GM03348 (cell line): ENCODE data around the gene FNDC3B.
A peak's percentile ranks its signal among the peaks of the same experiment; 100 is the strongest.

Source experiments
- DNase-seq: peaks from one replicate; pipeline ENCODE4 v3.0.0; 2012; ENCODE audit warnings: low spot score

The FNDC3B gene

DNA sequence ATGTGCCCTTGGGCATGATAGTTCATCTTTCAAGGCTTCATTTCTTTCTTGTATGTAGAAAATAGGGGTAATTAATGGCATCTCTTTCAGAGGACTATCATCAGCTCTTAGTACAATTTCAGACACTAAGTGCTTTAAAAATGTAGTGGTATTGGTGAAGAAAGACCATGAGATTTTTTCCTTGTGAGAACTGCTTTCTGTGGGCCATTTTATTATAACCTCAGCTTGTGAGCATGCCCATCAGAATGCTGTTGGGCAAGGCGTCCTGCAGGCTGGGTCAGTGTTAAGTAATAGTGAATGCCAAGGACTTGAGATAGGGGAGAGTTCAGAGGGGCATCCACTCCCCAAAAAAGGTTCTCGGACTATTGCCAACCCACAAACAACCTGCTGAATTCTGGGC, 221.0 kb downstream of the FNDC3B start:
- DNase-seq: peak; percentile 56

DNA sequence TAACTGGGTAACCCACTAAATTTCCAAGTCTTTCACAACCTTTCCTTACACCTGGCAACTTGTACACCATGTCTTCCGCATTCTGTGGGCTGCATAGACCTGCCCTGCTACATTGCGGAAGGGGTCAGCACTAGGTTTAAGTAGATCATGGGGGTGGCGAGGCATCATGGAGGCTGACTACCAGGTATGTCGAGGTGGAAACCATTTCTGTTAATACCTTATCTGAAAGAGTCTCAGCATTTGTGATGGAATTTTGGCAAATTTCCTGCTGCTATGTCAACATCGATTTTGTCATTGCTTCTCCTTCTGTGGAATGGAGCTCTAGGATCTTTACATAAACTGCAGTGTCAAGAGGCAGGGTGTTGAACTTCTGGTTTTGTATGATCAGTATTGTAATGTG, 221.7 kb downstream of the FNDC3B start:
- no peak for DNase-seq

DNA sequence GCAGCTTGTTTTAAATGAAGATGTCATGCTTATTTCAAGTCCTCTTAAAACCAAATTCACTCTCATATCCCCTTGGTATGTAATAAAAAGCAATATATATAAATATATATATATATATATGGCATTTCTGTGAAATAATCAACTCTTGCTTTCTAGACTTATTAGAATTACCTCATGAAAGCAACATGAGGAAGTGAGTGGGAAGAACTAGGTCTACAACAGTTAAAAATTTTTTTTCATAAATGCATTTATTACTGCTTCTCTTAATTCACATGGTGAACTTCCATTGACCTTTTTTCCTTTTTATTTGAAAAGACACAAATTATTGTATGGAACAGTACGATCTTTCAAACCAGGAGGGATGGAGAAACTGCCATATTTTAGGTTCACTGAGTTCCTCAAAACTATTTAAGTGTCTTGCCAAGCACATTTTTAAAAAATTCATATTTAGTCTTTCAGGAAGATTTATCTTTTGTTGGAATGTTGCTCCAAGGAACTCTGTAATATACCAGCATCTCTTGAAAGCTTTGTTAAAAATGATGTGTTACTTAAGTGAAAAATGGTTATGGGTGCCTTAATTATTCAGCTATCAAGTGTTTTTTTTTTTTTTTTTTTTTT, 223.7 kb downstream of the FNDC3B start:
- DNase-seq: no peak

DNA sequence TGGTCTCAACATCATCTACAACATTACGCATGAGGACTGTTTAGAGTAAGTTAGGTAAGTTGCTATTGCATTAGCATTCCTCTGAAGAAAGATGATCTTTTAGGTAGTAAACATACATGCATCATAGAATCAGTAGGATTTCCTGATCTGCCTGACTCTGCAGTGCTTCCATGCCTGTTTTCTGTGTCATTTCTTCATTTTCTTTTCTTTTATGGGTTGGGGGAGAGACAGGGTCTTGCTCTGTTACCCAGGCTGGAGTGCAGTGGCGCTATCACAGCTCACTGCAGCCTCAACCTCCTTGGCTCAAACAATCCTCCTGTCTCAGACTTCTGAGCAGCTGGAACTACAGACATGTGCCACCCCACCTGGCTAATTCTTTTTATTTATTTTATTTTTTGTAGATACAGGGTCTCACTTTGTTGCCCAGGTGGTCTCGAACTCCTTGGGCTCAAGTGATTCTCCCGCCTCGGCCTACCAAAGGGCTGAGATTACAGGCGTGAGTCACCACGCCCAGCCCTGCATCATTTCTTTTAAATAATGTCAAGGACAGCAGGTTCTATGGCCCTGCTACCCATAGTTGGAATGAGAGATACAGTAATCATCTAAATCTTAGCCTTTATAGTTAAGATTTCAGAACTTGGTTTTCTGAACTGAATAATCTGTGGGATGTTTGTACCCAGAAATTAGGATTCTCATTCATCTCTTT, 224.6 kb downstream of the FNDC3B start:
- DNase-seq: no peak

DNA sequence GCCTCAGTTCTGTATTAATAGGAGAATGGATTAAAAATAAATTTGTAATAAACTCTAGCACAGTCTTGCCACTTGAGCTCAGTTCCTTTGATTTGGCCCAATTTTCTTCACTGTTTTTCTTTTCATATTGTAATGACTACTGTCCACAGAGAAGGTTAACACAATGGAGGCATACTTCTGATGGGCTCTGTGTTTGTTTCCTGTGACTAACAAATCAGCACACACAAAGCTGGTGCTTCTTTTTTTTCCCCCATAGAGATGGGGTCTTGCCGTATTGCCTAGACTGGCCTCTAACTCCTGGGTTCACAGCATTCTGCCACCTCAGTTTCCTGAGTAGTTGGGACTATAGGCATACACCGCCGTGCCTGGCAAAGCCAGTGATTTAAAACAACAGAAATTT, 226.7 kb downstream of the FNDC3B start:
- no peak for DNase-seq

DNA sequence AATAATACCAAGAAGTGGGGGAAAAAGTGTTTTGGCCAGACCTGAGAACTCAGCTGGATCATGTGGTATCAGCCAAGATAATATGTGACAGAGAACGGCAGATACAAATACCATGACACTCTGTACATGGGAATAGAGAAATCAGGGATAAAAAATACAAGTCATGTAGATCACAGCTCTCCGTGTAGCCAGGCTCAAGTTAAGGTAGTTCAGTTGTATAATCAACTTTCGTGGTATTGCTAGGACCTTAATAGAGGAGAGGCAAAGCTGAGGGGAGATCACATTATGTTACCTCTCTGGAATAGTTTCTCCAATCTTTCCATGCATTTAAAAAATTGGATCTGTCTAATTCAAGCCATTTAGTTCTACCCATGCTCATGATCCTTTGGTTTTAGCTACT, 229.0 kb downstream of the FNDC3B start:
- DNase-seq: no peak

DNA sequence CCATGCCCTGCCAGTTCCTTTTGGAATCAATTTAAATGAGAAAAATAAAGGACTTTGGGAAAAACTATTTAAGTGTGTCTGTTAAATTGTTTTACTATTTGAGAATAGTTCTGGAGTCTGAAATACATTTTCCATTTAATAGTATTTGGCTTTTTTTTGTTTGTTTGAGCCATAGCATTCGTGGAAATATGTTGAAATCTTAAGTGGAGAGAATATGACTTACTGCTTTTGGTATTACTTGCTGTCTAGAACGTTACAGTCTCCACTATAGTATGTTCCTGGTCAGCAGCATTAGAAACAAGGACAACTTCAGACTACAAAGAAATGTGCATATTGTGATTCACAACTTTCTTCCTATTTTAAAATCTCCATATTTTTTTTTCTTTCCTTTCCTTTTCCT, 229.5 kb downstream of the FNDC3B start:
- DNase-seq: peak; percentile 39

DNA sequence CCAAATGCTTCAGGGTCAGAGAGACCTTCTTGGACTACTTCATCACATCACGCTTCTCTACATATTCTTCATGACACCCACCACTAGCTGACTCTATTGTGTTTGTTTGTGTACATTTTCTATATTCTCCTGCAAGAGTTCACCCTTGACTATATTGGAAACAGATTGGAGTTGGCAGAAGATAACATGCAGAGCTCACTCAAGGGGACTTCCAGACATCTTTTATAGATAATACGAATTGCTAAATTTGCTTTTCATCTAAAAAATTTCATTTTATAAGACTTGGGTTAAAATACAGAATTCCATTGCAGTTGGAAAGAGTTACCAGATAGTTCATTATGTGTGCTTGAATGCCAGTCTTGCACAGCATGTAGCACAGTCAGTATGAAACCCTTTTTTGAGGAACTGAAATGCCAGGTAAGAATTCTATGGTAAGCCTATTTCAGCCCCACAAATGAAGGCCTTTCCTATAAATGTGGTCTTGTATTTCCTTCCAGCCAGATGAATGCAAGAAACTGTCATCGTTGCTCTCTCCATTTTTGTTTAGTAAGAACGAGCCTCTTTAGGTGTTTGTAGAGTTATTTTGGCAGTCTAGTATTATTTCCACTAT, 231.3 kb downstream of the FNDC3B start:
- no peak for DNase-seq

DNA sequence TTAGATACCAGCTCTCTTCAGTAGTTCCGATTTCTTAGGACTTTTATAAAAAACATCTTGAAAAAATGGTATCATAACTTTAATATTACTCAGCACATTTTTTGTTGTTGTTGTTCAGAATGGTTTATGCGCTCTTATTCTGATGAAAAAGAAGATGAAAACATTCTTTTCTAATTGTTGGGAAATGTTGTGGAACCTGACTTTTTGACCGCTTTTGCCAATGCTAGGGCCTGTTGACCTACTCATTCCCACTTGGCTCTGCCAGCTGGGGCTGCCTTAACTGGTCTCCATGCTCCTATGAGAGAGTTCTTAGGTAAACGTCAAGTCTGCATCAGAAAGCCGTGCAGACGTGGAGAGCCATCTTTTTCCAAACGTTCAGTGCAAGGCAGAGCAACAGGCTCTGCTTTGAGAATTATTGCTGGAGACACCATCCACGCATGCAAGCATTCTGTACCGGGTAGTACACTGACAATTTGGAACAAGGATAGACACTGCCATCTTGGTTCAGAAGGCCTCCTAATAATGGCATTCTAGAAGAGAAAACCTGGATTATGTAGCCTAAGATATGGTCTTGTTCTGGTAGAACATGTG, 232.1 kb downstream of the FNDC3B start:
- DNase-seq: peak; percentile 27

DNA sequence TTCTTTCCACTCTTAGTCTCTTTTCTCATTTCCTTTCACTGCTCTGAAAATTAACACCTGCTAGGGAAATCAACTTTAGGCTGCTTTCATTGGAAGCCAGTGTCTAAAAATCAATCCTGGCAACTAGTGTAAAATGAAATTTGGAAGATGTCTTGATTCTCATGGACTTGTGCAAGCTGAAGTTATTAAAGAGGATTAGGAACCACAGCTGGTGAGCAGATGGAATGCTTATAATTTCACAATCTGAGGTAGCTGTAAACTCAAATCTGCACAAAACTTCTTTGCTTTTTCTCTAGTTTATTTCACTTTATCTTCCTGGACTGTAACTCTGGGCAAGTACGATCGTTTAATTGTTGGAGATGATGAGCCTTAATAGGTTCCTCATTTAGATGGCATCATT, 233.3 kb downstream of the FNDC3B start:
- DNase-seq: peak; percentile 52

DNA sequence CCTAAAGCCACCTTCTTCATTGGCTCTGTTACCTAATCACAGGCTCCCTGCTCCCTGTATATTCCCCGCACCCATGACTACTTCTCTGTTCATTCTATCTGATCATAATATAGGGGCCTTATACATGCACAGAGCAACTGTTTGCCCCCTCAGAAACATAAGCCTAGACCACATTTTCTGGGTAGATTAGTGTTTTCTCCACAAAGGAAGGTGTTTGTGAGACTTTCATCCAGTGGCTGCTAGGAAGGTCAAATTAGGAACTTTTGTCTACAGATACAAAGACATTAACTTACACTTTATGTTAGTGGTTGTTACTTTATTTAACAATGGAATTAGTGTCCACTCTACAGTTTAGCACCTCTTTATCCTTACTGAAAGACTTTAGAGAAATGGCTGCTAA, 234.0 kb downstream of the FNDC3B start:
- DNase-seq: no peak

DNA sequence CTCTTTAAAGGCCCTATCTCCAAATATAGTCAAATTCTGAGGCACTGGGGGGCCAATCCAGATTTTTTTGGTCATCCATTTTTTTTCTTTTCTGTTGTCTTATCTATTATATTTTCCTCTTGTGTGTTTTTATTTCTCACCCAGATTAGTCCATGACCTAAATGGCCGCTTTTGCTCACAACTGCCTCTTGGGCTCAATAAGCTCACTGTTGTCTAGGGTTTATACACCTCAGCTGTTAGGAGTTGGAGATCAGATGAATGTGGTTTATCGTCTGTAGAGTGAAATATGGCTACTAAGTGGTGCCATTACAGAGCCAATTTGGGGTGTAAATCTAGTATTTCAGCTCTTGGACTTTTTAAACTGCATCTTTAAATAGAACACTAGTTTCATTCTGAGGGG, 235.5 kb downstream of the FNDC3B start:
- DNase-seq: no peak

DNA sequence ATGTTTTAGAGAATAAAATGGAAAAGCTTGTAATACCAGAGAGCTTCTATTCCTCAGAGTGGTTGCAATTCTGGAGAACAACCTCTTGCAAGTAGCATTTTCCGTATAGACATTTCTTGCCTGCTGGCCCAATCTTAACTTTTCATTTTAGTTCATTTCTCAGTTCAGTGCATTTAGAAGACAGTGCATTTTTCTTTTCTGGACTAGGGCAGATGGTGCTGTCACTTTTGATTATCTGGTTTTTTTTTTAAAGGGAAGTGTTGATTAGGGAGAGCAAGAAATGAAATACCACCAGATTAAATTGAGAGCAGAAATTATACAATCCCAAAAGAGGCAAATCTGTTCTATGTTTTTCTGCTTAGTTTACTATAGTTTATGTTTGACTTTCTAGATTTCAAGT, 236.2 kb downstream of the FNDC3B start:
- DNase-seq: no peak

DNA sequence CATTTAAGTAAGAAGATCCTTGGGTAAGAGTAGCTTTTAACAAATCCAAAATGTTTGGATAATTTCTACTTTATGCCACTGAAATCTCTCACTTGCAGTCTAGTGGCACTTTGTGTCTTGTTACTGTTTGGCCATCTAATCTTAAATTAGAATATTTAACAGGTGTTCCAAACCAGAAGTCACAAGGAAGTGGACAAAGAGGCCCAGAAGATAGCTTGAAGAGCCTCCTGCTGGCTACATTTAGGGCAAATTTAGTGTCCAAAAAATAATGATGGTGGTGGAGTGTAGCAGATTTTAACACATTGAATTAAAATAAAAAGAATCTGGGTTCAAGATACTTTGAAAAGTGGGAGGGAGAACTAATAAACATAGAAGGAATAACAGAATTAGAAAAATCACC, 236.7 kb downstream of the FNDC3B start:
- no peak for DNase-seq

DNA sequence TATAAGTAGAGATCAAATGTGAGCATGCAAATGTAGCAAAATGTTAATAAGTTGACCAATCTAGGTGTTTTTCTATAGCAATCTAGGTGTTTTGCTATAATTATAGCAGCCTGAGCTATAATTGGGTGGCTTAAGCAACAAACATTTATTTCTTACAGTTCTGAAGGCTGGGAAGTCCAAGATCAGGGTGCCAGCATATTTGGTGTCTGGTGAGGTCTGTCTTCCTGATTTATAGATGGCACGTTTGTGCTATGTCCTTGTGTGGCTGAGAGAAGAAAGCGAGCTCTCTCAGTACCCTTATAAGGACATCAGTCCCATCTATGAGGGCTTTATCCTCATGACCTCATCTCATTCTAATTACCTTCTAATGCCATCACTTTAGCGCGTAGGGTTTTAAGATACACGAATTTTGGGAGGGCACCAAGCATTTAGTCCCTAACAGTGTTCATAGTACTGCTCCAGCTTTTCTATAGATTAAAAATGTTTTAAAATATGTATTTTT, 237.8 kb downstream of the FNDC3B start:
- DNase-seq: no peak

DNA sequence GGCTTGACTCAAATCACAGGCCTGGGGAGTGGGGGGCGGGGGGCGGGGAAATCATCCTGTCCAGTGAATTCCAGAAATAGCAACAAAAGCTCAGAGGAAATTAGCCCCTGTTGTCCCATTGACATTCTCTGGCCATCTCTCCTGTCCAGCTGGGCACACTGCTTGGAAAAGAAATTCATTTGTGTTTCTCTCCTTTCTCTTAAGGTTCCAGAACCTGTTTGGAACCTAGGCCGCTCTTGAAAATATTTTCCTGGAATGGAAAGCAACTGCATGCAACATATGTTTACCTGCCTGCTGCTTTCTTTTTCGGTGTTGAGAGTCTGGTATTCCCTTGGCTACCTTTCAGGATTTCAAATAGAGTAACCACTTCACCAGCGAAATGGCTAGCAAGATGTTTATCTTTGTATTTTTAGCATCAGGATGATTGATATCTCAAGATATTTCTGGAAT, 239.8 kb downstream of the FNDC3B start:
- DNase-seq: no peak

DNA sequence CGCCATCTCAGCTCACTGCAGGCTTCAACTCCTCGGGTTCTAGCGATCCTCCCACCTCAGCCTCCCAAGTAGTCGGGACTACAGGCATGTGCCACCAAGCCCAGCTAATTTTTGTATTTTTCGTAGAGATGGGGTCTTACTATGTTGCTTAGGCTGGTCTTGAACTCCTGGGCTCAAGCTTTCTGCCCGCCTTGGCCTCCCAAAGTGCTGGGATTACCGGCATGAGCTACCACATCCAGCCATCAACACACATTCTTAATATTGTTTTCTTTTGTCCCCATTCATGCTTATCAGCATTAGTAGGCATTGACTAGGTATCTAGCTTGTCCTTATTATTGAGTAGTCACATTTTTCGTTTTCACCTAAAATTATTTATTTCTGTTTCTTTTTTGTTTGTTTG, 240.6 kb downstream of the FNDC3B start:
- DNase-seq: no peak

DNA sequence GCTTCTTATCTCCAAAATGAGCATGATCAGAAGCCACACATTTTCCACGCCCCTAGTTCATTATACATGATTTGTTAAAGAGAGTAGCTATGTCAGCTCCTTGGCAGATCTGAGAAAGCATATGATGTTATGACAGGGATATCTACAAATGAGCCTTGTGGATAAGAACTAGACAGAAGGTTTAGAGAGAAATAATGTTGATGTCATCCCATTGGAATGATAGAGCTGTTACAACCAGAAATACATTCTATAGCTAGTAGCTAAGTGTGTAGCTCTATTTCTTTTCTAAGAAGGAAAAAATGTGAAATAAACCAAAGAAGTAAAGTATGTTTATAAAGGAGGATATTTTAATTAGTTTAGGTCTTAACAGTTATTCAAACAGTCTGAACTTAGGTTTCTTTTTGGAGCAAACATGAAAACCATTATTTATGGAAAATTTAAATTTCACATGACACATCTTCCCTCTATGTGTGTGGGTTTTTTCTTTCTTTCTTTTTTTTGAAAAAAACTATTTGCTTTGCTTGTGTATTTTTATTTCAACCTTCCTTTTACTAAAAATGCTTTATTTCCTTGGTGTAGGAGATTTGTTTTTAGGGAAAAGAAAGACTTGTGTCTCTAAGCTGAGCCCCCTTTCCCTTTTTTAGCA, 241.2 kb downstream of the FNDC3B start:
- peak; percentile 62 for DNase-seq

DNA sequence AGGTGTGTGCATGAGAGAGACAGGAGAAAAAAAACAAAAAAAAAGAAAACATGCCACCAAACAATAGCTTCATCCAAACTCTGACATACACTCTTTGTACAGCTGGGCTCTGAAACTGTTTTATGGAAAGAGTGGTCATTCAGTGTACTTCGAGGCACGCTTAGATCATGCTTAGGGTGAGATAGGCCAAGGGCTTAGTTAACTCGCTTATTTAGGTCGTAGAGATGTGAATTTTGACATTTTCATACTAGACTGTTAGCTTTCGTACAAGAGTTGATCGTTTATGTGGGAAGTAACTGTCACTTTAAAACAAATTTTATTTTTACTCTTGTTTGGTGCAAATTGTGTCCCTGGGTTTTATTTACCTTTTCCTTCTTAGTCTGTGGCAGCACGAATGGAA, 242.5 kb downstream of the FNDC3B start:
- no peak for DNase-seq

DNA sequence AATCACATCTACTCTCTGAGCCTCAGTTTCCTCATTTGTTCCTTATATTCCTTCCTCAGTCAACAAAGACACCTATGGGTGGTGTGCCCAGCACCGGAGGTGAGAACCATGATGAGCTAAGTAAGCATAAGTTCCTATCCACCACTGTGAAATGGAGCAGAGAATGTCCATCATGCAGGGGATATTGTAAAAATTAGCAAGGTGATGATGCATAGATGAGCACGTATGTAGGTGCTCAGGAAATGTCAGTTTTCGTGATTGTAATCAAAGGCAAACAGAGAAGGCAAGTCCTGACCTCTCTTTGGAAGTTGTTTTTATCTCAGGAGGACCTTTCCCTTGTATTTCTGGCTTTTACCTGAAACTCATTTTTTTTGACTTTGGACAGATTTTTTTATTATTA, 243.5 kb downstream of the FNDC3B start:
- no peak for DNase-seq

DNA sequence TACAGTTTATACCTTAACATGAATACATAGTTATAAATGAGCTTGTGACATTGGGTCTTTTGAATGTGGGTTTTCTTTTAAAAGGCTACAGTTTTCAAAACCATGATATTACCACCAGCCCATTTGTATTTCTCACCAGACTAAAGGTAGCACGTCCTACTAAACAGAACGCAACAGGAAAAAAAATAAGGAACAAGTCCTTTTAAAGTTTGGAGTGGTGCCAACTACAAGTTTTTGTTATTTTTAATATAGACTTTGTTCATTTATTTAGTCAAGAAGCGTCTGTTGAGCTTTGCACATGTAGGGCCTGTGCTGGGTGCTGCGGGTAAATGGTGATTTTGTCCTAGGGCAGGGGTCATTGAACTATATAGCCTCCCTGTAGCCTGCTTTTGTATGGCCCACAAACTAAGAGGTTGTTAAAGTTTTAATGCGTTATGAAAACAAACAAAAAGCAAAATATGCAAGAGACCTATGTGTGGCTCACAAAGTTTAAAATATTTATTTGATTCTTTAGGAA, 244.5 kb downstream of the FNDC3B start:
- DNase-seq: no peak

DNA sequence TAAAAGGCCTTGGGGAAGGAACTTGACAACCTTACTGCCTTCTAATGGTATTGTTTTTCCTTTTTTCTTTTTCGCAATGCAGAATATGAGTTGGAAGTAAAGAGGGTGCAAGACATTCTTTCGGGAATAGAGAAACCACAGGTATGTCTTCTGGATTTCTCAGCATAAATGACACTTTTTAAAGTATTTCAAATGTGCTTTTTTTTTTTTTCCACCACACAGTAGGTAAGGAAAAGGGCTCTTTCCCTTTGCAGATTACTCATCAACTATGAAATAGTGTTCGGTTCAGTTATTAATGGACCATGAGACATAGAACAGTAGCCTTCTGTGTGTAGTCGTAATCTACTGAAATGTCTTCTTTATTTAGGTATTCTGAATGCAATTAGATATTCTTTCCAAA, 246.5 kb downstream of the FNDC3B start:
- DNase-seq: peak; percentile 58
